Brain microvascular endothelial cell (primary cell): Measurements from ENCODE around the gene PRDM15.

Source experiments
- DNase-seq: peaks from one replicate; pipeline ENCODE4 v3.0.0-alpha.2; 2020
- H3K27ac ChIP-seq: fragments of 250-450 bp; sonication (Bioruptor Pico); 2 replicates; pipeline ENCODE4 v1.5.1; 2020; ENCODE audit warnings: mild to moderate bottlenecking, moderate library complexity
- H3K27me3 ChIP-seq: fragments of 250-450 bp; sonication (Bioruptor Pico); replicated peaks from 2 replicates; pipeline ENCODE4 v1.5.1; 2020; ENCODE audit warnings: mild to moderate bottlenecking
- H3K36me3 ChIP-seq: fragments of 250-450 bp; sonication (Bioruptor Pico); replicated peaks from 2 replicates; pipeline ENCODE4 v1.5.1; 2020; ENCODE audit warnings: mild to moderate bottlenecking
- H3K4me3 ChIP-seq: 2 replicates; pipeline ENCODE4 v1.5.1; 2011; ENCODE audit warnings: low read depth, mild to moderate bottlenecking, control low read depth, low read length, moderate library complexity
- in situ Hi-C: cut with HindIII; loops from 2 replicates; pipeline ENCODE4 v1.10.0; 2017; ENCODE audit warnings: low sequenced_read_pairs, low pct_ligation_motif_present
- TF ChIP-seq, protein P1 (sequence below): IDR thresholded peaks from 2 replicates; pipeline ENCODE4 v1.5.1; 2011; ENCODE audit warnings: low read depth, mild to moderate bottlenecking, moderate library complexity, low read length, control low read depth, inconsistent platforms; ENCODE audit errors: missing control alignments

The PRDM15 gene

DNA sequence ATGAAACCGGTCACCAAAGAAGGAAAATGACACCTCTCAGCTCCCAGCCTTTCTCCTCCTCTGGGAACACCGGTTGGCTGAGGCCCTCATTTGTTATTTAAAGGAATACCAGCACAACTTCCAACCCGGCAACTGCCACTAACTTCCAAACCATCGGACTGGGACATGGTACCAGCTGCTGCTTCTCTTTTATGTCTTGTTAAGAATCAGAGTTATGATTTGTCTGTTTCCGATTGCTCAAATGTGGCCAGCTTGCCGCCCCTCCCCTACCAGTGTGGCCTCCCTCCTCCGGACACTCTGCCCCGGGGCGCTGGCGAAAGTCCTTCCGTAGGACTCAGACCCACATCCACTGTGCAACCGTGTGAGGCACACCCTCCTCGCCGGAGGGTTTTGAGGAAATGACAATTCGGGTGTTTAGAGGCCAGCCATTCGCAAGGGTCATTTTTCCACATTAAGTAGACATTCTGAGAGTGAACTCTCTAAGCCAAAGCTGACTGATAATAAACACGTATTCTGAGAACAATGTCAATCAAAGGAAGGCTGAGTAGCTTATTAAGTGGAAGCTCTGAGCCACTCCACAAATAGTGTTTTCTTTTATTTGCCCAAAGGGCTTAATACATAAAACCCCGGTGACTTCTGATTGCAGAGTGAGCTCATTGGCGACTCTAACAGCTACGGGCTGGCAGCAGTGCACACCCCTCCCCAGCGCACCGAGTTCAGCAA, 117.8 kb downstream of the PRDM15 start:
- no peak overlapping the region for H3K27ac ChIP-seq

DNA sequence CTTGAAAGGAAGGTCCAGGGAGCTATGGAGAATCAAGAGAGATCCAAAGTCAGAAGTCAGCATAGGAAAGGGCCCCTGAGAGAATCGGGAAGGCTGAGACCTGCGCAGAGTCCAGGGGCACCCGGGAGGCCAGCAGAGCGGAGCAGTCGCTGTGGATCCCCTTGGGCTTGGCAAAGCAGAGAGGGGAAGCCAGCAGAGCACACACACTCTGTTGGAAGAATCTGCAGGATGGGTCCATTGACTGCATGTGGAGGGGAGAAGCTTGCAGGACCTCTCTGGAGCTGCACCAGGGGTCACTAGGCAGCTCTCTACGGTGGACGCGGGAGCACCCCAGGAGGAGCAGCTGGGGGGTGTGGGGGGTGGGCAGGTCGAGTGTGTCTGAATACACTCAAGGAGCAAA, 118.7 kb downstream of the PRDM15 start:
- TF ChIP-seq, protein P1, sequence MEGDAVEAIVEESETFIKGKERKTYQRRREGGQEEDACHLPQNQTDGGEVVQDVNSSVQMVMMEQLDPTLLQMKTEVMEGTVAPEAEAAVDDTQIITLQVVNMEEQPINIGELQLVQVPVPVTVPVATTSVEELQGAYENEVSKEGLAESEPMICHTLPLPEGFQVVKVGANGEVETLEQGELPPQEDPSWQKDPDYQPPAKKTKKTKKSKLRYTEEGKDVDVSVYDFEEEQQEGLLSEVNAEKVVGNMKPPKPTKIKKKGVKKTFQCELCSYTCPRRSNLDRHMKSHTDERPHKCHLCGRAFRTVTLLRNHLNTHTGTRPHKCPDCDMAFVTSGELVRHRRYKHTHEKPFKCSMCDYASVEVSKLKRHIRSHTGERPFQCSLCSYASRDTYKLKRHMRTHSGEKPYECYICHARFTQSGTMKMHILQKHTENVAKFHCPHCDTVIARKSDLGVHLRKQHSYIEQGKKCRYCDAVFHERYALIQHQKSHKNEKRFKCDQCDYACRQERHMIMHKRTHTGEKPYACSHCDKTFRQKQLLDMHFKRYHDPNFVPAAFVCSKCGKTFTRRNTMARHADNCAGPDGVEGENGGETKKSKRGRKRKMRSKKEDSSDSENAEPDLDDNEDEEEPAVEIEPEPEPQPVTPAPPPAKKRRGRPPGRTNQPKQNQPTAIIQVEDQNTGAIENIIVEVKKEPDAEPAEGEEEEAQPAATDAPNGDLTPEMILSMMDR, result no peak
- H3K27ac ChIP-seq, result no peak overlapping the region
- no peaks in the 10 kb centered on the region for H3K36me3 ChIP-seq
- DNase-seq, result no peak
- no peak overlapping the region for H3K4me3 ChIP-seq
- peaks cover 32% of the 10 kb centered on the region for H3K27me3 ChIP-seq
- in situ Hi-C loops, result loop anchor here (10.0 kb wide), 1 partner anchor 146 kb away; no protein-coding TSS in a partner anchor

More for the DNA sequence above, 117.8 kb downstream of the PRDM15 start:
- no peak for DNase-seq
- Histone ChIP-seq H3K36me3 (no peaks in the 10 kb centered on the region), H3K4me3 (peak overlapping the region; percentile 20), H3K27me3 (peaks cover 39% of the 10 kb centered on the region)
- TF ChIP-seq, protein P1, result no peak
- in situ Hi-C loops, result loop anchor here (10.0 kb wide), 1 partner anchor 147 kb away; no protein-coding TSS in a partner anchor

DNA sequence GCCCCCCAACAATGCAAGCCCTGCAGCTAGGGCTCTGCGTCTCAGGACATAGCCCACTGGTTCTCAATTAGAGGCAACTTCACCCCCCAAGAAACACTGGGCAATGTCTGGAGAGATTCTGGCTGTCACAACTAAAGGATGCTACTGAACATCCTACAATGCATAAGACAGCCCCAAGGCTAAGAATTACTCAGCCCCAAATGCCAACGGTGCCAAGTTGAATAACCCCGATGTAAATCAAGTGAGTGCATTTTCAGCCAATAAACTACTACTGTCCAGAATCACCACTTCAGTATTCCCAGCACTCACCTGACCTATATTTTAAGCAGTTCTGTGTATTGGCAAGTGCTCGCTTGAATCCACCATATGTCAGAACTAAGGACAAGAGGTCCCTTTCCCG, 119.2 kb downstream of the PRDM15 start:
- no peak overlapping the region for H3K27ac ChIP-seq
- H3K4me3 ChIP-seq, result no peak overlapping the region
- TF ChIP-seq, protein P1, result no peak
- no peak for DNase-seq
- in situ Hi-C loops, result loop anchor here (10.0 kb wide), 1 partner anchor 145 kb away; no protein-coding TSS in a partner anchor
- peaks cover 28% of the 10 kb centered on the region for H3K27me3 ChIP-seq
- no peaks in the 10 kb centered on the region for H3K36me3 ChIP-seq

DNA sequence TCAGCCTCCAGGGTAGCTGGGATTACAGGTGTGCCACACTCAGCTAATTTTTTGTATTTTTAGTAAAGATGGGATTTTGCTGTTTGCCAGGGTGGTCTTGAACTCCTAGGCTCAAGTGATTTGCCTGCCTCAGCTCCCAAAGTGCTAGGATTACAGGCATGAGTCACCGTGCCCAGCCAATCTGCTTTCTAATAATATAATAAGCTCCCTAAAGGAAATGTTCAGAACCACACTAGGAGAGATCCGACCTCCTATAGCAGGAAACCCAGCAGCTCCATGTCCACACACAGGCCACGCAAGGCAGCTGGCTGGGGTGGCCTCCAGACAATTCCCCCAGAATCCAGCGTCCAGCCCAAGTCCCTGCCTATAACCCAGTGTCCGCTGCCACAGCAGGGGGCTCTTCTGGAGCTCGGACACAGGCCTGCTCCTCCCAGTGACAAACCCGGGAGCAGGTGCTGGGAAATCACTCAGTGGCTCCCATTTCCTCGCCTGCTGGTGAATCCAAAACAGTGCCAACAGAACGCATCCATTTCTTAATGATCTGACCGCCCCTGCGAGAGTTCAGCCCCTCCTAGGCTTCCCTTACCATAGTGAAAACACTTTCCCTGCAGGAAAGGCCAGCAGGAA, 119.8 kb downstream of the PRDM15 start:
- Histone ChIP-seq H3K4me3 (no peak overlapping the region), H3K27ac (no peak overlapping the region)
- no peak for DNase-seq

DNA sequence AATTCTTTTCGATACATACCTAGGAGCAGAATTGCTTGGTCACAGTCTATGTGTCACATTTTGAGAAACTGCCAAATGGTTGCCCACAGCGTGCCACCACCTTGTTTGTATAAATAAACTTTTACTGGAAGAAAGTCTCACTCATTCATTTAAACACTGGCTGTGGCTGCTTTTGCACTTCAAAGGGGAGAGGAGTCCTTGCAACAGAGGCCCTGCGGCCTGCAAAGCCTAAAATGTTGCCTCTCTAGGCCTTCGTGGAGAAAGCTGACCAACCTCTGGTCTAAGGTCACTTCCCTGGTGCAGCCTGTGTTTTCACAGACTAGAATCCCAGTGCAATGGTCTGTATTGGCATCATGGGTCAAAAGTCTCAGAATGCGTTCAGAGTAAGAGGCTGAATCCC, 120.6 kb downstream of the PRDM15 start:
- Histone ChIP-seq H3K27me3 (peaks cover 19% of the 10 kb centered on the region), H3K27ac (no peak overlapping the region), H3K4me3 (no peak overlapping the region), H3K36me3 (no peaks in the 10 kb centered on the region)
- in situ Hi-C loops, result no loop called here
- no peak for DNase-seq
- TF ChIP-seq, protein P1, result no peak

More for the DNA sequence above, 119.8 kb downstream of the PRDM15 start:
- Histone ChIP-seq H3K27me3 (peaks cover 27% of the 10 kb centered on the region), H3K36me3 (no peaks in the 10 kb centered on the region)
- TF ChIP-seq, protein P1, result no peak
- in situ Hi-C loops, result no loop called here
